Aorta (tissue), 5 donors: ENCODE results near the gene GPR107. TPM values are rescaled to one million over a fixed set of nuclear protein-coding genes. Genes with fewer than 3 reads are reported as not detected.
A peak's percentile ranks its signal among the peaks of the same experiment; 100 is the strongest.

ENCODE experiments used
- ATAC-seq: fragments of 200-7000 bp; cut with Tn5 transposase; one replicate; pipeline ENCODE4 v1.9.1; 2022; ENCODE audit warnings: moderate library complexity; ENCODE audit not compliant: low FRiP score
- DNase-seq, 2 donors: peaks; one replicate each; pipeline ENCODE4 v3.0.0-alpha.2; 2020
- H3K27ac ChIP-seq, 2 donors: one replicate each; pipeline ENCODE4 v1.5.1; 2013; ENCODE audit warnings: low read length in 2 of 2, mild to moderate bottlenecking in 2 of 2, moderate library complexity in 2 of 2, control low read depth in 1 of 2, inconsistent platforms in 1 of 2, low read depth in 1 of 2
- H3K27me3 ChIP-seq, 2 donors: one replicate each; pipeline ENCODE4 v1.6.1; 2013; ENCODE audit warnings: control low read depth in 1 of 2, low read length in 1 of 2, mild to moderate bottlenecking in 1 of 2, moderate library complexity in 1 of 2; ENCODE audit not compliant: insufficient read depth in 2 of 2, control insufficient read depth in 1 of 2
- H3K36me3 ChIP-seq, 2 donors: one replicate each; pipeline ENCODE4 v1.6.1; 2013; ENCODE audit warnings: control low read depth in 1 of 2, low read length in 1 of 2, mild to moderate bottlenecking in 1 of 2; ENCODE audit not compliant: insufficient read depth in 2 of 2, control insufficient read depth in 1 of 2
- H3K4me1 ChIP-seq, 2 donors: one replicate each; pipeline ENCODE4 v1.6.1; 2013; ENCODE audit warnings: low read length in 2 of 2, control low read depth in 1 of 2, mild to moderate bottlenecking in 1 of 2, moderate library complexity in 1 of 2; ENCODE audit not compliant: insufficient read depth in 2 of 2, control insufficient read depth in 1 of 2
- H3K4me3 ChIP-seq, 2 donors: one replicate each; pipeline ENCODE4 v1.5.1; 2013; ENCODE audit warnings: low read length in 2 of 2, control low read depth in 1 of 2, mild to moderate bottlenecking in 1 of 2
- H3K9me3 ChIP-seq: one replicate; pipeline ENCODE4 v1.6.1; 2013; ENCODE audit warnings: mild to moderate bottlenecking, low read length; ENCODE audit not compliant: control insufficient read depth
- WGBS, 2 donors: extraction: QIAGEN DNeasy Blood & Tissue Kit; methylation state at CpG; one replicate each; pipeline ENCODE4 v1.1.7; 2013; 5-methylcytosine and 5-hydroxymethylcytosine counted together
- intact Hi-C, 2 donors: fragments of 100-400 bp; cut with DNase I; formaldehyde crosslinking; loops; one replicate each; pipeline versions ENCODE4 v1.14.2 to v1.15.0; 2022
- polyA plus RNA-seq, 2 donors: library from polyadenylated mRNA; stranded (reverse); fragments of 200-250 nt; gene quantifications; one replicate each; pipeline ENCODE4 v1.2.3, GENCODE V29; 2013
- total RNA-seq, 2 donors: library from RNA; stranded (reverse); fragmentation: NEBNext Ultra II Directional; extraction: Animal tissue kit (Norgen Biotek cat#: 25700); gene quantifications; one replicate each; pipeline ENCODE4 v1.2.1, GENCODE V29; 2021
- donor health status: healthy with polysubstance abuse.
- donor health status: Bipolar disorder and iron deficiency.
- donor health status: DM: no; HTN: no; CAD: no.
- donor health status: DM: no; HTN: no; CAD: no.
- donor health status: DM: yes; HTN: yes; CAD: no.

The GPR107 gene
- total and polyA plus RNA-seq, 4 donors = 7.4 to 48.2 (median 35.1) TPM

GRCh38 chr9:130186051-130186450 is 132.3 kb downstream of the GPR107 start:
- intact Hi-C loops = no loop called here
- peaks cover 0 to 4% of the 10 kb centered on the region in 2 donors for H3K4me1 ChIP-seq
- whole genome bisulfite sequencing, 2 donors = 11 to 12% methylated on average over 6 of the region's 6 CpGs
- DNase-seq = no peak
- H3K36me3 ChIP-seq = no peaks in the 10 kb centered on the region
- no peak for ATAC-seq
- H3K27ac ChIP-seq = peak overlapping the region; percentile 76 to 96
- H3K27me3 ChIP-seq = no peaks in the 10 kb centered on the region
- H3K9me3 ChIP-seq = no peaks in the 10 kb centered on the region
- H3K4me3 ChIP-seq = no peak overlapping the region

GRCh38 chr9:130186839-130187522 is 133.3 kb downstream of the GPR107 start:
- WGBS, 2 donors = 46 to 52% methylated on average over 21 to 25 of the region's 25 CpGs
- H3K9me3 ChIP-seq = no peaks in the 10 kb centered on the region
- peak overlapping the region; percentile 76 to 96 for H3K27ac ChIP-seq
- no peaks in the 10 kb centered on the region for H3K36me3 ChIP-seq
- ATAC-seq (peak; percentile 69), DNase-seq (peak; percentile 80 to 89)
- intact Hi-C loops = no loop called here
- no peaks in the 10 kb centered on the region for H3K27me3 ChIP-seq
- H3K4me1 ChIP-seq = peaks cover 0 to 4% of the 10 kb centered on the region in 2 donors
- H3K4me3 ChIP-seq = peak overlapping the region in 1 of 2 donors; percentile 11

- Histone ChIP-seq H3K36me3 (no peaks in the 10 kb centered on the region), H3K27ac (peak overlapping the region; percentile 4 to 76), H3K4me1 (peaks cover 0 to 4% of the 10 kb centered on the region in 2 donors), H3K9me3 (no peaks in the 10 kb centered on the region), H3K27me3 (no peaks in the 10 kb centered on the region), H3K4me3 (no peak overlapping the region)
- WGBS, 2 donors = 23 to 31% methylated on average over 9 of the region's 9 CpGs
- intact Hi-C loops = no loop called here
- DNase-seq (no peak), ATAC-seq (no peak)
These were observed 133.8 kb downstream of the GPR107 start for GRCh38 chr9:130187523-130187846.

GRCh38 chr9:130188860-130189481 is 135.3 kb downstream of the GPR107 start:
- no peaks in the 10 kb centered on the region for H3K9me3 ChIP-seq
- 85 to 87% methylated on average over 7 of the region's 7 CpGs for WGBS, 2 donors
- peaks cover 0 to 4% of the 10 kb centered on the region in 2 donors for H3K4me1 ChIP-seq
- no peak overlapping the region for H3K27ac ChIP-seq
- DNase-seq = no peak
- no peaks in the 10 kb centered on the region for H3K36me3 ChIP-seq
- H3K4me3 ChIP-seq = no peak overlapping the region
- no peaks in the 10 kb centered on the region for H3K27me3 ChIP-seq
- ATAC-seq = no peak
- intact Hi-C loops = no loop called here

Other genes with a start within 250 kb of the GPR107 start
- gene TOR1A, start 229.8 kb upstream of the GPR107 start, total RNA-seq = 10 to 100 TPM; 27.1 to 29.0 TPM
- 10 to 100 TPM; 25.2 to 25.7 TPM for gene TOR1A, start 229.8 kb upstream of the GPR107 start, polyA plus RNA-seq
- 10 to 100 TPM; 33.8 to 38.1 TPM for gene C9orf78, start 218.6 kb upstream of the GPR107 start, total RNA-seq
- 10 to 100 TPM; 67.5 to 93.0 TPM for gene C9orf78, start 218.6 kb upstream of the GPR107 start, polyA plus RNA-seq
- gene USP20, start 218.4 kb upstream of the GPR107 start, total RNA-seq = 10 to 100 TPM; 36.4 to 54.2 TPM
- gene USP20, start 218.4 kb upstream of the GPR107 start, polyA plus RNA-seq = 100 to 1,000 TPM in 1 of 2 donors, 10 to 100 TPM in 1; 15.9 to 108 TPM
- gene FNBP1, start 10.7 kb upstream of the GPR107 start, total RNA-seq = 10 to 100 TPM; 92.2 to 92.9 TPM
- gene FNBP1, start 10.7 kb upstream of the GPR107 start, polyA plus RNA-seq = 10 to 100 TPM; 21.9 to 35.4 TPM
- 100 to 1,000 TPM in 1 of 2 donors, 10 to 100 TPM in 1; 72.1 to 171 TPM for gene NCS1, start 118.5 kb downstream of the GPR107 start, total RNA-seq
- gene NCS1, start 118.5 kb downstream of the GPR107 start, polyA plus RNA-seq = 10 to 100 TPM; 21.3 to 22.8 TPM
- 10 to 100 TPM in 1 of 2 donors, 1 to 10 TPM in 1; 7.8 to 14.8 TPM for gene HMCN2, start 211.9 kb downstream of the GPR107 start, total RNA-seq
- 1 to 10 TPM in 1 of 2 donors, under 1 TPM in 1; 0.25 to 1.4 TPM for gene HMCN2, start 211.9 kb downstream of the GPR107 start, polyA plus RNA-seq